Pancreas (tissue), 10 donors: ENCODE results near the gene MASP2. TPM values are rescaled to one million over a fixed set of nuclear protein-coding genes. Genes with fewer than 3 reads are reported as not detected.
"Not testable (repeated sequence)": the region's sequence is repeated elsewhere in the genome, so short reads cannot be mapped to it uniquely, and the experiment has no call there.

ENCODE experiments used
- ATAC-seq, 4 donors: fragments of 200-7000 bp; cut with Tn5 transposase; one replicate each; pipeline versions ENCODE4 v1.8.0 to v1.9.1; 2020; ENCODE audit warnings: mild to moderate bottlenecking in 4 of 4, moderate library complexity in 4 of 4
- DNase-seq, 6 donors: peaks; one replicate each; pipeline ENCODE4 v3.0.0-alpha.2; 2020
- FAIRE-seq: peaks from 2 replicates; lab custom pipeline; 2012; peaks lifted over from hg19 to GRCh38; lab: Jason Lieb, UNC
- H3K27ac ChIP-seq, 4 donors: fragments of 200-600 bp; sonication (generic); 1 replicate in 3 of 4; 2 replicates in 1 of 4; pipeline versions ENCODE4 v1.5.0 to v1.8.0; 2020
- H3K27me3 ChIP-seq, 4 donors: fragments of 200-600 bp; one replicate each; pipeline ENCODE4 v1.8.0; 2021
- H3K36me3 ChIP-seq, 3 donors: fragments of 200-600 bp; sonication (generic) in 1 of 3; one replicate each; pipeline versions ENCODE4 v1.5.0 to v1.8.0; 2020 to 2021
- H3K4me1 ChIP-seq, 3 donors: fragments of 200-600 bp; one replicate each; pipeline ENCODE4 v1.8.0; 2021
- H3K4me3 ChIP-seq, 4 donors: fragments of 200-600 bp; sonication (generic) in 2 of 4; one replicate each; pipeline versions ENCODE4 v1.5.0 to v1.8.0; 2020 to 2021
- H3K9me3 ChIP-seq, 4 donors: fragments of 200-600 bp; one replicate each; pipeline ENCODE4 v1.8.0; 2021
- WGBS, 2 donors: extraction: QIAGEN DNeasy Blood & Tissue Kit; methylation state at CpG; one replicate each; pipeline ENCODE4 v1.1.7; 2013; 5-methylcytosine and 5-hydroxymethylcytosine counted together
- intact Hi-C, 3 donors: fragments of 100-400 bp; cut with DNase I; formaldehyde crosslinking; loops; one replicate each; pipeline versions ENCODE4 v1.11.1 to v1.14.2; 2022
- polyA plus RNA-seq, 2 donors: library from polyadenylated mRNA; stranded (reverse); fragments of 200-250 nt; gene quantifications; one replicate each; pipeline ENCODE4 v1.2.3, GENCODE V29; 2013
- total RNA-seq, 6 donors: library from RNA; stranded (reverse); fragmentation: NEBNext Ultra II Directional in 4 of 6; extraction: Animal tissue kit (Norgen Biotek cat#: 25700) in 4 of 6; gene quantifications; one replicate each; pipeline versions ENCODE4 v1.2.1 to v1.2.4, GENCODE V29; 2021 to 2023
- TF ChIP-seq, protein P1 (sequence below), 4 donors: fragments of 200-600 bp; sonication (generic) in 3 of 4; IDR thresholded peaks; one replicate each; pipeline versions ENCODE4 v1.5.0 to v1.8.0; 2021; ENCODE audit warnings: antibody characterized with exemption in 4 of 4
- donor health status: healthy with polysubstance abuse.
- donor health status: DM: no; HTN: no; CAD: no; lungs with moderate emphysema.
- donor health status: DM: no; HTN: no; CAD: no.
- donor health status: control.
- donor health status: control.
- donor health status: Bipolar disorder and iron deficiency.
- donor health status: DM: yes; HTN: yes; CAD: no.
- donor health status: DM: no; HTN: no; CAD: no.
- donor health status: DM: no; HTN: no; CAD: no.
- donor health status: DM: yes; HTN: yes; CAD: no.

Gene MASP2
- total and polyA plus RNA-seq, 8 donors = 0.05 TPM; not detected in 7

- WGBS, 2 donors = 92 to 96% methylated on average over 18 of the region's 18 CpGs
- H3K27me3 ChIP-seq = no peaks in the 10 kb centered on the region
- no peak overlapping the region for H3K4me3 ChIP-seq
- H3K27ac ChIP-seq = no peak overlapping the region
- H3K36me3 ChIP-seq = peaks cover 0 to 35% (median 20%) of the 10 kb centered on the region in 3 donors
- H3K9me3 ChIP-seq = no peaks in the 10 kb centered on the region
- no peak for ATAC-seq
- DNase-seq = peak in 3 of 6 donors; percentile 5 to 37 (median 30)
- TF ChIP-seq, protein P1, sequence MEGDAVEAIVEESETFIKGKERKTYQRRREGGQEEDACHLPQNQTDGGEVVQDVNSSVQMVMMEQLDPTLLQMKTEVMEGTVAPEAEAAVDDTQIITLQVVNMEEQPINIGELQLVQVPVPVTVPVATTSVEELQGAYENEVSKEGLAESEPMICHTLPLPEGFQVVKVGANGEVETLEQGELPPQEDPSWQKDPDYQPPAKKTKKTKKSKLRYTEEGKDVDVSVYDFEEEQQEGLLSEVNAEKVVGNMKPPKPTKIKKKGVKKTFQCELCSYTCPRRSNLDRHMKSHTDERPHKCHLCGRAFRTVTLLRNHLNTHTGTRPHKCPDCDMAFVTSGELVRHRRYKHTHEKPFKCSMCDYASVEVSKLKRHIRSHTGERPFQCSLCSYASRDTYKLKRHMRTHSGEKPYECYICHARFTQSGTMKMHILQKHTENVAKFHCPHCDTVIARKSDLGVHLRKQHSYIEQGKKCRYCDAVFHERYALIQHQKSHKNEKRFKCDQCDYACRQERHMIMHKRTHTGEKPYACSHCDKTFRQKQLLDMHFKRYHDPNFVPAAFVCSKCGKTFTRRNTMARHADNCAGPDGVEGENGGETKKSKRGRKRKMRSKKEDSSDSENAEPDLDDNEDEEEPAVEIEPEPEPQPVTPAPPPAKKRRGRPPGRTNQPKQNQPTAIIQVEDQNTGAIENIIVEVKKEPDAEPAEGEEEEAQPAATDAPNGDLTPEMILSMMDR (IDR thresholded peaks at IDR 0.05) = no peak
- intact Hi-C loops = no loop called here
- FAIRE-seq = no peak
- peaks cover 8 to 17% (median 11%) of the 10 kb centered on the region in 3 donors for H3K4me1 ChIP-seq
These were observed 20.9 kb upstream of the MASP2 start for GRCh38 chr1:11067716-11068599.

DNA sequence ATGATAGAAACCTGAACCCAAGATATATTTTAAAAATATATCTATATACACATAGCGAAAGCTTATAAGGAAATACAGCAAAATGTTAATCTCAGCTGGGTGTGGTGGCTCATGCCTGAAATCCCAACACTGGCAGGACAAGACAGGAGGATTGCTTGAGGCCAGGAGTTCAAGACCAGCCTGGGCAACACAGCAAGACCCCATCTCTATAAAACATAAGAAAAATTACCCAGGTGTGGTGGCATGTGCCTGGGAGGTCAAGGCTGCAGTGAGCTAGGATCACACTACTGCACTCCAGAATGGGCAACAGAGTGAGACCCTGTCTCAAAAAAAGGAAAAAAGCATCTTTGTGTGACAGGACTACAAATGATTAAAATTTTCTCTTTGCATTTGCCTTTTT, 18.8 kb upstream of the MASP2 start:
- peaks cover 0 to 35% (median 20%) of the 10 kb centered on the region in 3 donors for H3K36me3 ChIP-seq
- H3K27ac ChIP-seq = no peak overlapping the region
- intact Hi-C loops = no loop called here
- H3K9me3 ChIP-seq = no peaks in the 10 kb centered on the region
- DNase-seq = no peak
- FAIRE-seq = no peak
- TF ChIP-seq, protein P1 (IDR thresholded peaks at IDR 0.05) = no peak
- 98 to 100% methylated on average over 1 of the region's 1 CpG for WGBS, 2 donors
- peaks cover 0 to 6% (median 2%) of the 10 kb centered on the region in 3 donors for H3K4me1 ChIP-seq
- H3K27me3 ChIP-seq = no peaks in the 10 kb centered on the region
- ATAC-seq = no peak
- no peak overlapping the region for H3K4me3 ChIP-seq

- Histone ChIP-seq H3K4me1 (peaks cover 0 to 3% (median 0%) of the 10 kb centered on the region in 3 donors), H3K27me3 (no peaks in the 10 kb centered on the region), H3K27ac (no peak overlapping the region), H3K4me3 (no peak overlapping the region), H3K36me3 (peaks cover 0 to 35% (median 20%) of the 10 kb centered on the region in 3 donors), H3K9me3 (no peaks in the 10 kb centered on the region)
- DNase-seq (no peak), ATAC-seq (no peak), FAIRE-seq (no peak)
- 98 to 100% methylated on average over 3 of the region's 3 CpGs for WGBS, 2 donors
- intact Hi-C loops = no loop called here
- TF ChIP-seq, protein P1 (IDR thresholded peaks at IDR 0.05) = no peak
These were observed 17.9 kb upstream of the MASP2 start for GRCh38 chr1:11064942-11065341.

DNA sequence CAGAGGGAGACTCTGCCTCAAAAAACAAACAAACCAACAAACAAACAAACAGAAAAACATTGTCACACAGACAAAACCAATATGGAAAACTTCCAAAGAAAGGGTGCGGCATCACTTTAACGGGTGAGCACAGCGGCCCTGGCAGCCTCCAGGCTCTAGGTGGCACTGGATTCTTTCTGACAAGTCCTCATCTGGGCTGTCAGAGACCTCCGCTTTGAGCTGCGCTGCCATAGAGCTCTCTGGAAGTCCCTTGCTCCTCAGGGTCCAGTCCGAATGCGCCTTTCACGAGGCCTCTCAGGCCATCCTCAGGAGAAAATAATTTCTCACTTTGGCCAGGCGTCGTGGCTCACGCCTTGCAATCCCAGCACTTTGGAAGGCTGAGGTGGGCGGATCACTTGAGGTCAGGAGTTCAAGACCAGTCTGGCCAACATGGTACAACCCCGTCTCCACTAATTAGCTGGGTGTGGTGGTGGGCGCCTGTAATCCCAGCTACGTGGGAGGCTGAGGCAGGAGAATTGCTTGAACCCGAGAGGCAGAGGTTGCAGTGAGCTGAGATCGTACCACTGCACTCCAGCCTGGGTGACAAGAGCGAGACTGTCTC, 17.0 kb upstream of the MASP2 start:
- DNase-seq, H3K9me3 ChIP-seq, H3K4me1 ChIP-seq, H3K27ac ChIP-seq, FAIRE-seq, intact Hi-C loops, ATAC-seq, H3K27me3 ChIP-seq, H3K4me3 ChIP-seq: not testable (repeated sequence)
- peaks cover 0 to 29% (median 14%) of the 10 kb centered on the region in 3 donors for H3K36me3 ChIP-seq
- 89 to 92% methylated on average over 17 to 18 of the region's 18 CpGs for WGBS, 2 donors

- TF ChIP-seq, protein P1 (IDR thresholded peaks at IDR 0.05) = no peak
- FAIRE-seq = no peak
- no peak for DNase-seq
- H3K9me3 ChIP-seq = no peaks in the 10 kb centered on the region
- intact Hi-C loops = no loop called here
- no peaks in the 10 kb centered on the region for H3K27me3 ChIP-seq
- H3K4me1 ChIP-seq = peaks cover 0 to 7% (median 0%) of the 10 kb centered on the region in 3 donors
- no peak overlapping the region for H3K4me3 ChIP-seq
- H3K27ac ChIP-seq = no peak overlapping the region
- ATAC-seq = no peak
- peaks cover 0 to 19% (median 8%) of the 10 kb centered on the region in 3 donors for H3K36me3 ChIP-seq
- 72 to 86% methylated on average over 3 of the region's 3 CpGs for WGBS, 2 donors
These were observed 15.9 kb upstream of the MASP2 start for GRCh38 chr1:11062965-11063401.
